SH-SY5Y (cell line): ENCODE results near the gene MOCS1.

Source experiments
- GATA2 ChIP-seq: IDR thresholded peaks from 2 replicates; pipeline ENCODE4 v1.6.1; 2011; ENCODE audit warnings: mild to moderate bottlenecking, low read depth, low read length
- GATA3 ChIP-seq: IDR thresholded peaks from 2 replicates; pipeline ENCODE4 v1.6.1; 2011; ENCODE audit warnings: low read depth, mild to moderate bottlenecking, low read length, moderate library complexity

GRCh38 chr6:39945626-39946025 is 11.4 kb upstream of the MOCS1 start:
- TF ChIP-seq GATA2 (no peak), GATA3 (no peak)
